Activated naive CD8-positive, alpha-beta T cell treated with anti-CD3 and anti-CD28 coated beads, Interleukin-2, amount 10 ng/mL, durations not matched to agents 7 days and 5 days (primary cell): ENCODE results near the gene COPE. TPM values are rescaled to one million over a fixed set of nuclear protein-coding genes. Genes with fewer than 3 reads are reported as not detected.
"Not testable (repeated sequence)": the region's sequence is repeated elsewhere in the genome, so short reads cannot be mapped to it uniquely, and the experiment has no call there.

Experiments used
- ATAC-seq: fragments of 150-1000 bp; cut with Tn5 transposase; one replicate; pipeline ENCODE4 v1.10.0; 2021; ENCODE audit warnings: low read depth, moderate library complexity
- POLR2A ChIA-PET: fragments of 350-600 bp; sonication (Branson Sonifier 250); formaldehyde crosslinking; loops from one replicate; lab custom pipeline; 2021; ENCODE audit warnings: antibody characterized with exemption; lab: Charles Lee
- DNase-seq: peaks from one replicate; pipeline ENCODE4 v3.0.0; 2021
- H3K27ac Mint-ChIP-seq: one replicate; pipeline ENCODE4 v1.8.0; 2022; ENCODE audit warnings: mild to moderate bottlenecking, mixed read lengths
- H3K27me3 Mint-ChIP-seq: one replicate; pipeline ENCODE4 v1.8.0; 2022; ENCODE audit warnings: mild to moderate bottlenecking, moderate library complexity, mixed read lengths
- H3K36me3 Mint-ChIP-seq: one replicate; pipeline ENCODE4 v1.8.0; 2021; ENCODE audit warnings: mild to moderate bottlenecking, mixed read lengths
- H3K4me1 Mint-ChIP-seq: one replicate; pipeline ENCODE4 v1.8.0; 2021; ENCODE audit warnings: mixed read lengths
- H3K4me3 Mint-ChIP-seq: one replicate; pipeline ENCODE4 v1.8.0; 2022; ENCODE audit warnings: mild to moderate bottlenecking, moderate library complexity, mixed read lengths
- H3K9me3 Mint-ChIP-seq: one replicate; pipeline ENCODE4 v1.8.0; 2021; ENCODE audit warnings: mixed read lengths
- total RNA-seq, 2 experiments: library from RNA; stranded (reverse); gene quantifications; one replicate each; pipeline ENCODE4 v1.2.3, GENCODE V29; 2021

COPE gene
- total RNA-seq, 2 experiments from 2014 or later = 209 to 213 TPM

- no peaks in the 10 kb centered on the region for H3K27me3 Mint-ChIP-seq
- ATAC-seq (no peak), DNase-seq (no peak)
- H3K27ac Mint-ChIP-seq = no peak overlapping the region
- peaks cover 10% of the 10 kb centered on the region for H3K36me3 Mint-ChIP-seq
- POLR2A ChIA-PET = no interaction called here
- H3K4me1 Mint-ChIP-seq = peaks cover 4% of the 10 kb centered on the region
- H3K4me3 Mint-ChIP-seq = no peak overlapping the region
- H3K9me3 Mint-ChIP-seq = peaks cover 2% of the 10 kb centered on the region
Measured at GRCh38 chr19:18910801-18911436, 8.3 kb downstream of the COPE start.

GRCh38 chr19:18910010-18910409 is 9.2 kb downstream of the COPE start:
- no peak overlapping the region for H3K27ac Mint-ChIP-seq
- POLR2A ChIA-PET = no interaction called here
- H3K4me1 Mint-ChIP-seq = peaks cover 2% of the 10 kb centered on the region
- peaks cover 2% of the 10 kb centered on the region for H3K9me3 Mint-ChIP-seq
- peaks cover 12% of the 10 kb centered on the region for H3K36me3 Mint-ChIP-seq
- DNase-seq = no peak
- no peaks in the 10 kb centered on the region for H3K27me3 Mint-ChIP-seq
- H3K4me3 Mint-ChIP-seq = no peak overlapping the region
- ATAC-seq = no peak

GRCh38 chr19:18908917-18909619 is 10.1 kb downstream of the COPE start:
- H3K4me3 Mint-ChIP-seq = no peak overlapping the region

GRCh38 chr19:18906605-18907519 is 12.3 kb downstream of the COPE start:
- no peaks in the 10 kb centered on the region for H3K9me3 Mint-ChIP-seq
- peaks cover 4% of the 10 kb centered on the region for H3K36me3 Mint-ChIP-seq
- ATAC-seq (no peak), DNase-seq (no peak)
- H3K27ac Mint-ChIP-seq = no peak overlapping the region
- H3K27me3 Mint-ChIP-seq = no peaks in the 10 kb centered on the region
- no peaks in the 10 kb centered on the region for H3K4me1 Mint-ChIP-seq
- no peak overlapping the region for H3K4me3 Mint-ChIP-seq
- POLR2A ChIA-PET = no interaction called here

More at GRCh38 chr19:18908917-18909619, 10.1 kb downstream of the COPE start:
- DNase-seq (no peak), ATAC-seq (no peak)
- peaks cover 2% of the 10 kb centered on the region for H3K4me1 Mint-ChIP-seq
- H3K36me3 Mint-ChIP-seq = peaks cover 12% of the 10 kb centered on the region
- H3K9me3 Mint-ChIP-seq = peaks cover 2% of the 10 kb centered on the region
- no peak overlapping the region for H3K27ac Mint-ChIP-seq
- POLR2A ChIA-PET = no interaction called here
- H3K27me3 Mint-ChIP-seq = no peaks in the 10 kb centered on the region

- H3K4me1 Mint-ChIP-seq = no peaks in the 10 kb centered on the region
- H3K9me3 Mint-ChIP-seq = no peaks in the 10 kb centered on the region
- ATAC-seq (no peak), DNase-seq (no peak)
- H3K27ac Mint-ChIP-seq = no peak overlapping the region
- peaks cover 8% of the 10 kb centered on the region for H3K36me3 Mint-ChIP-seq
- H3K27me3 Mint-ChIP-seq = no peaks in the 10 kb centered on the region
- H3K4me3 Mint-ChIP-seq = no peak overlapping the region
- POLR2A ChIA-PET = no interaction called here
Measured at GRCh38 chr19:18905513-18906236, 13.5 kb downstream of the COPE start.

- no peak for DNase-seq
- no peaks in the 10 kb centered on the region for H3K4me1 Mint-ChIP-seq
- H3K27me3 Mint-ChIP-seq = no peaks in the 10 kb centered on the region
- H3K9me3 Mint-ChIP-seq = no peaks in the 10 kb centered on the region
- peaks cover 8% of the 10 kb centered on the region for H3K36me3 Mint-ChIP-seq
- no peak overlapping the region for H3K4me3 Mint-ChIP-seq
- H3K27ac Mint-ChIP-seq = no peak overlapping the region
- POLR2A ChIA-PET = no interaction called here
- no peak for ATAC-seq
Measured at GRCh38 chr19:18905058-18905456, 14.1 kb downstream of the COPE start.

- no peaks in the 10 kb centered on the region for H3K4me1 Mint-ChIP-seq
- ATAC-seq = no peak
- H3K36me3 Mint-ChIP-seq = peaks cover 8% of the 10 kb centered on the region
- H3K9me3 Mint-ChIP-seq = no peaks in the 10 kb centered on the region
- no peak for DNase-seq
- H3K4me3 Mint-ChIP-seq = no peak overlapping the region
- no peaks in the 10 kb centered on the region for H3K27me3 Mint-ChIP-seq
- POLR2A ChIA-PET = no interaction called here
- no peak overlapping the region for H3K27ac Mint-ChIP-seq
Measured at GRCh38 chr19:18904334-18905057, 14.7 kb downstream of the COPE start.

GRCh38 chr19:18903156-18904037 is 15.8 kb downstream of the COPE start:
- Mint-ChIP-seq H3K27ac (no peak overlapping the region), H3K4me3 (no peak overlapping the region), H3K36me3 (peaks cover 8% of the 10 kb centered on the region), H3K4me1 (no peaks in the 10 kb centered on the region), H3K27me3 (no peaks in the 10 kb centered on the region), H3K9me3 (no peaks in the 10 kb centered on the region)
- ATAC-seq (no peak), DNase-seq (no peak)
- POLR2A ChIA-PET = no interaction called here

GRCh38 chr19:18902519-18902918 is 16.7 kb downstream of the COPE start:
- ATAC-seq, H3K4me3 Mint-ChIP-seq, H3K4me1 Mint-ChIP-seq, H3K36me3 Mint-ChIP-seq, DNase-seq, H3K27me3 Mint-ChIP-seq, POLR2A ChIA-PET, H3K9me3 Mint-ChIP-seq, H3K27ac Mint-ChIP-seq: not testable (repeated sequence)

GRCh38 chr19:18901491-18901890 is 17.7 kb downstream of the COPE start:
- Mint-ChIP-seq H3K9me3 (no peaks in the 10 kb centered on the region), H3K36me3 (peaks cover 8% of the 10 kb centered on the region), H3K27ac (no peak overlapping the region), H3K27me3 (peaks cover 14% of the 10 kb centered on the region), H3K4me1 (peaks cover 4% of the 10 kb centered on the region), H3K4me3 (no peak overlapping the region)
- DNase-seq (no peak), ATAC-seq (no peak)
- POLR2A ChIA-PET = no interaction called here

- Mint-ChIP-seq H3K4me1 (peaks cover 6% of the 10 kb centered on the region), H3K36me3 (peaks cover 10% of the 10 kb centered on the region), H3K27me3 (peaks cover 16% of the 10 kb centered on the region), H3K9me3 (no peaks in the 10 kb centered on the region), H3K27ac (no peak overlapping the region), H3K4me3 (no peak overlapping the region)
- POLR2A ChIA-PET = no interaction called here
- no peak for ATAC-seq
- no peak for DNase-seq
Measured at GRCh38 chr19:18900700-18901481, 18.3 kb downstream of the COPE start.
